Keratinocyte (primary cell): Measurements from ENCODE around the gene TUT1. TPM values are rescaled to one million over a fixed set of nuclear protein-coding genes. Genes with fewer than 3 reads are reported as not detected.

Source experiments
- DNase-seq: peaks from one replicate; pipeline ENCODE4 v3.0.0-alpha.2; 2011; ENCODE audit warnings: low read depth, missing footprints, low spot score
- FAIRE-seq: peaks from 2 replicates; lab custom pipeline; 2011; peaks lifted over from hg19 to GRCh38; lab: Jason Lieb, UNC
- H2AFZ ChIP-seq: 2 replicates; pipeline ENCODE4 v1.6.0; 2012; ENCODE audit warnings: low read length, control low read depth, inconsistent platforms; ENCODE audit not compliant: control insufficient read depth
- H3K27ac ChIP-seq: 2 replicates; pipeline ENCODE4 v1.5.1; 2011; ENCODE audit warnings: low read length; ENCODE audit not compliant: control insufficient read depth, insufficient read depth
- H3K27me3 ChIP-seq: 3 replicates; pipeline ENCODE4 v1.6.0; 2011; ENCODE audit warnings: low read length; ENCODE audit not compliant: control insufficient read depth, insufficient read depth; ENCODE audit errors: extremely low read depth
- H3K36me3 ChIP-seq, 2 experiments: 2 replicates in 1 of 2; 3 replicates in 1 of 2; pipeline ENCODE4 v1.5.1; 2011; ENCODE audit warnings: low read length in 2 of 2, mild to moderate bottlenecking in 1 of 2; ENCODE audit not compliant: control insufficient read depth in 2 of 2, insufficient read depth in 2 of 2; ENCODE audit errors: extremely low read depth in 1 of 2
- H3K4me1 ChIP-seq: 3 replicates; pipeline ENCODE4 v1.5.1; 2011; ENCODE audit warnings: low read length; ENCODE audit not compliant: control insufficient read depth, insufficient read depth; ENCODE audit errors: extremely low read depth
- H3K4me2 ChIP-seq: 3 replicates; pipeline ENCODE4 v1.6.0; 2011; ENCODE audit warnings: low read depth, low read length; ENCODE audit not compliant: control insufficient read depth, insufficient read depth; ENCODE audit errors: extremely low read depth
- H3K4me3 ChIP-seq, 3 experiments: fragments of 200-600 bp in 1 of 3; sonication (generic) in 1 of 3; 2 replicates in 2 of 3; 3 replicates in 1 of 3; pipeline ENCODE4 v1.5.1; 2011 to 2016; ENCODE audit warnings: low read length in 3 of 3, mild to moderate bottlenecking in 3 of 3, control low read depth in 2 of 3, inconsistent platforms in 1 of 3, low read depth in 1 of 3, mixed read lengths in 1 of 3, mixed run types in 1 of 3, moderate library complexity in 1 of 3; ENCODE audit not compliant: control insufficient read depth in 2 of 3, insufficient read depth in 2 of 3; ENCODE audit errors: extremely low read depth in 1 of 3
- H3K79me2 ChIP-seq: 2 replicates; pipeline ENCODE4 v1.6.0; 2012; ENCODE audit warnings: low read length; ENCODE audit not compliant: control insufficient read depth, insufficient read depth
- H3K9ac ChIP-seq: 3 replicates; pipeline ENCODE4 v1.6.0; 2011; ENCODE audit warnings: low read length; ENCODE audit not compliant: control insufficient read depth, insufficient read depth; ENCODE audit errors: extremely low read depth
- H3K9me1 ChIP-seq: 3 replicates; pipeline ENCODE4 v1.6.0; 2011; ENCODE audit warnings: low read length; ENCODE audit not compliant: control insufficient read depth, insufficient read depth; ENCODE audit errors: extremely low read depth
- H3K9me3 ChIP-seq: 2 replicates; pipeline ENCODE4 v1.5.1; 2012; ENCODE audit warnings: low read depth, low read length; ENCODE audit not compliant: control insufficient read depth
- H4K20me1 ChIP-seq: 3 replicates; pipeline ENCODE4 v1.6.0; 2011; ENCODE audit warnings: low read length; ENCODE audit not compliant: control insufficient read depth, insufficient read depth; ENCODE audit errors: extremely low read depth
- EZH2 ChIP-seq: IDR thresholded peaks from one replicate; pipeline ENCODE4 v1.6.1; 2012; ENCODE audit warnings: inconsistent platforms, mild to moderate bottlenecking, low read length, moderate library complexity
- dilution Hi-C: fragments of 300-500 bp; cut with MboI; formaldehyde crosslinking; loops from one replicate; pipeline ENCODE4 v1.7.0; 2020; ENCODE audit warnings: low sequenced_read_pairs; ENCODE audit not compliant: extremely low pct_ligation_motif_present
- polyA plus RNA-seq, 5 experiments: library from polyadenylated mRNA; depleted of rRNA in 3 of 5; stranded (reverse) in 3 of 5; stranded (forward) in 1 of 5; unstranded in 1 of 5; fragments of >200 nt; gene quantifications; 1 replicate in 1 of 5; 2 replicates in 3 of 5; 3 replicates in 1 of 5; pipeline versions ENCODE4 v1.2.1 to v1.2.3, GENCODE V29; 2011 to 2012; ENCODE audit warnings: missing spikeins in 2 of 5, low read depth in 1 of 5, low replicate concordance in 1 of 5
- TF ChIP-seq, protein P1 (sequence below), 3 experiments: IDR thresholded peaks in 1 of 3; conservative IDR thresholded peaks in 1 of 3; optimal IDR thresholded peaks in 1 of 3; 2 replicates in 2 of 3; 3 replicates in 1 of 3; pipeline versions ENCODE3 to v1.5.1; 2011; ENCODE audit warnings: low read length in 3 of 3, mild to moderate bottlenecking in 3 of 3, moderate library complexity in 2 of 3, control low read depth in 1 of 3, inconsistent platforms in 1 of 3; ENCODE audit not compliant: insufficient read depth in 2 of 3; ENCODE audit errors: extremely low read depth in 1 of 3

Gene TUT1
- polyA plus RNA-seq, 1 donor (not counting 4 experiments of a cell fraction or from before 2014, with no cell fraction given), result 10.5 TPM

DNA sequence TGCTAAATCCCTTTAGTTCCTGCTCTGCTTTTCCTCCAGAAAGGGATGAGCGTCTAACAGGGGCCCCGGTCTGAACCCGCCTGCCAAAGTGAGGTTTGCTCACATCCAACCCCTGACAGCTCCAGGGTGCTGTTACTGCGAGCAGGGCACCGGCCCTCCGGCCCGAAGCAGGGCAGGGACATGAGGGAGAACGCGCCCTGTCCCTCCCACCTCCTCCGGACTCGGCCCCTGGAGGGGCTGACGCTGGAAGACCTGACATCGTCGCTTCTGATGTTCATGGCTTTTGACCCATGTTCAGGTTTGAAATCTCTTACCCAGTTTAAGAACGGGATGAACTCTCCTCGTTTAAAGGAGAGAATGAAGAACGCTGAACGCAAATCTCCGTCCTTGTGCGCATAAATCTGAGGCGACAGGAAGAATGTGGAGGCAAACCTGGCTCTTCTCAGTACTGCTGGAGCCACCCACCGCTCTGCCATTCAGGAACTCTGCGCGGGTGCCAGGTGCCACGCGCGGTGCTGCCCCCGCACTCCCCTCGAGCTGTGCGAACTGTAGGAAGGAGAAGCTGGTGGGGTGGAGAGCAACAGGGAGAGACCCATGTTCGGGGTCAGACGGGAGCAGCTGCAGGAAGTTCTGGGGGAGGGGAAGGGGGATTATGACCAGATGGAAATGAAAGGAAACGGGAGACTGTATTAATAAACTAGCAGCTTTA is 16.8 kb downstream of the TUT1 start:
- peak overlapping the region; percentile 45 for H2AFZ ChIP-seq
- peaks cover 41% of the 10 kb centered on the region for H3K79me2 ChIP-seq
- peak overlapping the region; percentile 65 for H3K27ac ChIP-seq
- peak overlapping the region; percentile 77 for H3K9ac ChIP-seq
- H3K36me3 ChIP-seq, result peaks cover 23 to 51% of the 10 kb centered on the region in 2 experiments
- FAIRE-seq (no peak), DNase-seq (no peak)
- TF ChIP-seq, protein P1, sequence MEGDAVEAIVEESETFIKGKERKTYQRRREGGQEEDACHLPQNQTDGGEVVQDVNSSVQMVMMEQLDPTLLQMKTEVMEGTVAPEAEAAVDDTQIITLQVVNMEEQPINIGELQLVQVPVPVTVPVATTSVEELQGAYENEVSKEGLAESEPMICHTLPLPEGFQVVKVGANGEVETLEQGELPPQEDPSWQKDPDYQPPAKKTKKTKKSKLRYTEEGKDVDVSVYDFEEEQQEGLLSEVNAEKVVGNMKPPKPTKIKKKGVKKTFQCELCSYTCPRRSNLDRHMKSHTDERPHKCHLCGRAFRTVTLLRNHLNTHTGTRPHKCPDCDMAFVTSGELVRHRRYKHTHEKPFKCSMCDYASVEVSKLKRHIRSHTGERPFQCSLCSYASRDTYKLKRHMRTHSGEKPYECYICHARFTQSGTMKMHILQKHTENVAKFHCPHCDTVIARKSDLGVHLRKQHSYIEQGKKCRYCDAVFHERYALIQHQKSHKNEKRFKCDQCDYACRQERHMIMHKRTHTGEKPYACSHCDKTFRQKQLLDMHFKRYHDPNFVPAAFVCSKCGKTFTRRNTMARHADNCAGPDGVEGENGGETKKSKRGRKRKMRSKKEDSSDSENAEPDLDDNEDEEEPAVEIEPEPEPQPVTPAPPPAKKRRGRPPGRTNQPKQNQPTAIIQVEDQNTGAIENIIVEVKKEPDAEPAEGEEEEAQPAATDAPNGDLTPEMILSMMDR (optimal IDR thresholded peaks at IDR 0.05 in 1 of 3, IDR thresholded peaks at IDR 0.05 in 1 of 3, conservative IDR thresholded peaks at IDR 0.05 in 1 of 3; ENCODE audit: extremely low read depth in 1 of 3, insufficient read depth in 2 of 3, low read length in 3 of 3), result no peak
- no peak for TF ChIP-seq EZH2
- no peaks in the 10 kb centered on the region for H3K9me3 ChIP-seq
- dilution Hi-C loops, result no loop called here
- peaks cover 25% of the 10 kb centered on the region for H3K4me1 ChIP-seq
- H4K20me1 ChIP-seq, result peaks cover 10% of the 10 kb centered on the region
- peak overlapping the region; percentile 86 for H3K4me2 ChIP-seq
- no peaks in the 10 kb centered on the region for H3K27me3 ChIP-seq
- H3K9me1 ChIP-seq, result peaks cover 2% of the 10 kb centered on the region
- peak overlapping the region; percentile 39 to 68 (median 63) for H3K4me3 ChIP-seq

DNA sequence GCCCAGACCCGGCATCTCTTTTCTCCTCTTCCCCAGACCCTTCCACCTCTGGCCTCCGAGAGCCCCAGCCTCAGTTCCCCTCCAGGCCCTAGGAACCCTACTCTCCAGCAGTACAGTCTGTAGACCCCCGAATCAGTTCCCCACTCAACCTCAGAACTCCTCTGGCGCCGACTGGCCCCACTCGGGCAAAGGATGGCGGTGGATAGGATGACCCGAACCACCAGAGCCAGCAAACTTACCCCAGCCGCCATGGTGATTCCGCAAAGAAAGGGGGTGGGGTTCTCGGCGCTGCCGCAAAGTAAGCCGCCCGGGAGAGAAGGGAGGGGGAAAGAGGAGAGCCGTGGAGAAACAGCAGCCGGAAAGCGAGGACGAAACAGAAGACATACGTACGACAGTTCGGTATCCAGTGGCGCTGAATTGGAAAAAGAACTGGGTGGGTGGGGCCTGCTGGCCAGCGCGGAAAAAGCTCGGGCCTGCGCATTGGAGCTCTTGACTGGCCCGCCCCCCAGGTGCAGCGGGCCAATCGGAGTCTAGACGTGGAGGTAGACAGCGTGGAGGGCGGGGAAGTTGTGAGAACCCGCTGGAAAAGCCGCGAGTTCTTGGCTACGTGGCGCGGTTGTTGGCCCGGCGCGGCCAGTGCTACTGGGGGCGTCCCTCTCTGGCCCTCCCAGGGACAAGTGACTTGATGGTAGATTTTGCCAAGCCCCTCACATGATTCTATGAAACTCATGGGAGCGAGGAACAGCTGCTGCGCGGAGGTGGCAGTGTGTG is 17.5 kb downstream of the TUT1 start, which contains the start of gene EEF1G:
Gene EEF1G (minus strand): TSS at position 300 of the 771 bp plus-strand sequence. CDS start 49 bp downstream, at position 251.
- peak; percentile 53 for FAIRE-seq
- Histone ChIP-seq H3K4me3 (peak within 1 kb of the TSS; percentile 88 to 99 (median 96)), H3K79me2 (peaks cover 48% of the 10 kb centered on the region), H3K9ac (peak within 1 kb of the TSS; percentile 98), H3K9me1 (peaks cover 2% of the 10 kb centered on the region), H4K20me1 (peaks cover 12% of the 10 kb centered on the region), H3K27me3 (no peaks in the 10 kb centered on the region), H3K27ac (peak within 1 kb of the TSS; percentile 87), H3K36me3 (peaks cover 23 to 52% of the 10 kb centered on the region in 2 experiments), H3K4me1 (peaks cover 25% of the 10 kb centered on the region), H3K4me2 (peak within 1 kb of the TSS; percentile 95), H2AFZ (peak within 1 kb of the TSS; percentile 75), H3K9me3 (no peaks in the 10 kb centered on the region)
- dilution Hi-C loops, result no loop called here
- peak; percentile 99 for DNase-seq
- TF ChIP-seq, protein P1 (optimal IDR thresholded peaks at IDR 0.05 in 1 of 3, IDR thresholded peaks at IDR 0.05 in 1 of 3, conservative IDR thresholded peaks at IDR 0.05 in 1 of 3; ENCODE audit: extremely low read depth in 1 of 3, insufficient read depth in 2 of 3, low read length in 3 of 3), result no peak
- TF ChIP-seq EZH2, result no peak
